Neural progenitor cell (in vitro differentiated cells): ENCODE data around the gene ASB13. TPM values are rescaled to one million over a fixed set of nuclear protein-coding genes. Genes with fewer than 3 reads are reported as not detected.

Experiments used
- DNase-seq: peaks from one replicate; pipeline ENCODE4 v3.0.0-alpha.2; 2016; ENCODE audit warnings: low spot score
- H2AFZ ChIP-seq: fragments of 200-600 bp; sonication (generic); replicated peaks from 2 replicates; pipeline ENCODE4 v1.6.1; 2016; ENCODE audit warnings: antibody characterized with exemption
- H3F3A ChIP-seq: fragments of 200-600 bp; sonication (generic); 2 replicates; pipeline ENCODE4 v1.6.1; 2016; ENCODE audit warnings: antibody characterized with exemption, low read depth
- H3K27ac ChIP-seq: fragments of 200-600 bp; sonication (generic); 2 replicates; pipeline ENCODE4 v1.5.1; 2016; ENCODE audit warnings: mild to moderate bottlenecking
- H3K27me3 ChIP-seq: fragments of 200-600 bp; sonication (generic); 2 replicates; pipeline ENCODE4 v1.6.1; 2016; ENCODE audit warnings: mild to moderate bottlenecking, moderate library complexity
- H3K36me3 ChIP-seq: fragments of 200-600 bp; sonication (generic); 2 replicates; pipeline ENCODE4 v1.5.1; 2016
- H3K4me1 ChIP-seq: fragments of 200-600 bp; sonication (generic); 2 replicates; pipeline ENCODE4 v1.6.1; 2016; ENCODE audit warnings: mixed run types
- H3K4me2 ChIP-seq: fragments of 200-600 bp; sonication (generic); 2 replicates; pipeline ENCODE4 v1.6.1; 2016
- H3K4me3 ChIP-seq: fragments of 200-600 bp; sonication (generic); 2 replicates; pipeline ENCODE4 v1.5.1; 2016
- H3K79me2 ChIP-seq: fragments of 200-600 bp; sonication (generic); 2 replicates; pipeline ENCODE4 v1.6.1; 2016; ENCODE audit warnings: low read depth
- H3K9ac ChIP-seq: fragments of 200-600 bp; sonication (generic); 2 replicates; pipeline ENCODE4 v1.6.1; 2016
- H3K9me3 ChIP-seq: fragments of 200-600 bp; sonication (generic); 2 replicates; pipeline ENCODE4 v1.5.1; 2016; ENCODE audit warnings: low read depth
- H4K20me1 ChIP-seq: fragments of 200-600 bp; sonication (generic); 2 replicates; pipeline ENCODE4 v1.6.1; 2016; ENCODE audit warnings: low read depth
- H3K27ac Mint-ChIP-seq: 3 replicates; pipeline ENCODE4 v1.8.0; 2021; ENCODE audit warnings: mixed read lengths
- H3K27me3 Mint-ChIP-seq: 2 replicates; pipeline ENCODE4 v1.8.0; 2022; ENCODE audit warnings: low read depth, mild to moderate bottlenecking, inconsistent platforms, moderate library complexity, mixed read lengths; ENCODE audit not compliant: insufficient read depth
- H3K36me3 Mint-ChIP-seq: 3 replicates; pipeline ENCODE4 v1.8.0; 2021; ENCODE audit warnings: mixed read lengths
- H3K4me1 Mint-ChIP-seq: 3 replicates; pipeline ENCODE4 v1.8.0; 2021; ENCODE audit warnings: mixed read lengths
- H3K4me3 Mint-ChIP-seq: 3 replicates; pipeline ENCODE4 v1.8.0; 2021; ENCODE audit warnings: mild to moderate bottlenecking, moderate library complexity, mixed read lengths
- H3K9me3 Mint-ChIP-seq: 3 replicates; pipeline ENCODE4 v1.8.0; 2020; ENCODE audit warnings: mixed read lengths
- CTCF ChIP-seq: fragments of 200-600 bp; sonication (generic); IDR thresholded peaks from 2 replicates; pipeline ENCODE4 v1.5.1; 2017; ENCODE audit warnings: antibody characterized with exemption, mild to moderate bottlenecking
- EZH2 ChIP-seq: fragments of 200-600 bp; sonication (generic); IDR thresholded peaks from 2 replicates; pipeline ENCODE4 v1.6.1; 2017; ENCODE audit warnings: antibody characterized with exemption, mild to moderate bottlenecking, moderate library complexity
- EZH2phosphoT487 ChIP-seq: fragments of 200-600 bp; sonication (generic); IDR thresholded peaks from 2 replicates; pipeline ENCODE4 v1.6.1; 2017; ENCODE audit warnings: antibody characterized with exemption
- total RNA-seq: library from RNA; depleted of rRNA; stranded (reverse); fragments of >200 nt; gene quantifications from 2 replicates; pipeline ENCODE4 v1.2.3, GENCODE V29; 2015; ENCODE audit warnings: low replicate concordance

The ASB13 gene
- total RNA-seq, 1 donor from 2014 or later = 15.0 TPM

GRCh38 chr10:5640036-5640435, 26.4 kb downstream of the ASB13 start:
- peaks cover 11% of the 10 kb centered on the region for H3K36me3 Mint-ChIP-seq
- H3K4me3 ChIP-seq = no peak overlapping the region
- H3F3A ChIP-seq = no peaks in the 10 kb centered on the region
- H2AFZ ChIP-seq = no peak overlapping the region
- no peaks in the 10 kb centered on the region for H4K20me1 ChIP-seq
- TF ChIP-seq CTCF = no peak
- TF ChIP-seq EZH2 = no peak
- no peak for TF ChIP-seq EZH2phosphoT487
- H3K79me2 ChIP-seq = no peaks in the 10 kb centered on the region
- no peak overlapping the region for H3K4me3 Mint-ChIP-seq
- H3K9me3 Mint-ChIP-seq = no peaks in the 10 kb centered on the region
- H3K36me3 ChIP-seq = no peaks in the 10 kb centered on the region
- H3K9ac ChIP-seq = no peak overlapping the region
- H3K27me3 ChIP-seq = no peaks in the 10 kb centered on the region
- no peak overlapping the region for H3K27ac ChIP-seq
- DNase-seq = no peak
- no peaks in the 10 kb centered on the region for H3K9me3 ChIP-seq
- H3K27ac Mint-ChIP-seq = no peak overlapping the region
- H3K4me2 ChIP-seq = no peak overlapping the region
- H3K4me1 ChIP-seq = no peaks in the 10 kb centered on the region
- peaks cover 3% of the 10 kb centered on the region for H3K27me3 Mint-ChIP-seq
- H3K4me1 Mint-ChIP-seq = peaks cover 23% of the 10 kb centered on the region

- Mint-ChIP-seq H3K27ac (no peak overlapping the region), H3K4me1 (peaks cover 15% of the 10 kb centered on the region), H3K9me3 (no peaks in the 10 kb centered on the region), H3K27me3 (peaks cover under 1% of the 10 kb centered on the region), H3K4me3 (no peak overlapping the region), H3K36me3 (peaks cover 11% of the 10 kb centered on the region)
- H3K27me3 ChIP-seq = no peaks in the 10 kb centered on the region
- no peak overlapping the region for H3K4me2 ChIP-seq
- H3K27ac ChIP-seq = no peak overlapping the region
- no peaks in the 10 kb centered on the region for H3F3A ChIP-seq
- H4K20me1 ChIP-seq = no peaks in the 10 kb centered on the region
- no peaks in the 10 kb centered on the region for H3K36me3 ChIP-seq
- no peak overlapping the region for H3K9ac ChIP-seq
- no peaks in the 10 kb centered on the region for H3K4me1 ChIP-seq
- H3K4me3 ChIP-seq = no peak overlapping the region
- H3K9me3 ChIP-seq = no peaks in the 10 kb centered on the region
- TF ChIP-seq EZH2phosphoT487 = no peak
- TF ChIP-seq CTCF = no peak
- TF ChIP-seq EZH2 = no peak
- H2AFZ ChIP-seq = no peak overlapping the region
- no peaks in the 10 kb centered on the region for H3K79me2 ChIP-seq
- DNase-seq = no peak
These were observed 27.3 kb downstream of the ASB13 start for GRCh38 chr10:5639066-5639465.

- Histone ChIP-seq H3K36me3 (no peaks in the 10 kb centered on the region), H4K20me1 (no peaks in the 10 kb centered on the region), H3K4me1 (no peaks in the 10 kb centered on the region), H3K4me2 (no peak overlapping the region), H3K27ac (no peak overlapping the region), H3K9ac (no peak overlapping the region), H3K27me3 (no peaks in the 10 kb centered on the region), H3K79me2 (no peaks in the 10 kb centered on the region), H2AFZ (no peak overlapping the region), H3F3A (no peaks in the 10 kb centered on the region), H3K4me3 (no peak overlapping the region), H3K9me3 (no peaks in the 10 kb centered on the region)
- peaks cover 10% of the 10 kb centered on the region for H3K36me3 Mint-ChIP-seq
- no peak overlapping the region for H3K4me3 Mint-ChIP-seq
- DNase-seq = no peak
- no peak for TF ChIP-seq CTCF
- TF ChIP-seq EZH2phosphoT487 = no peak
- TF ChIP-seq EZH2 = no peak
- no peak overlapping the region for H3K27ac Mint-ChIP-seq
- peaks cover 10% of the 10 kb centered on the region for H3K4me1 Mint-ChIP-seq
- H3K27me3 Mint-ChIP-seq = no peaks in the 10 kb centered on the region
- H3K9me3 Mint-ChIP-seq = no peaks in the 10 kb centered on the region
These were observed 27.9 kb downstream of the ASB13 start for GRCh38 chr10:5638494-5638893.

GRCh38 chr10:5634918-5635317, 31.5 kb downstream of the ASB13 start:
- Mint-ChIP-seq H3K27ac (no peak overlapping the region), H3K4me3 (no peak overlapping the region), H3K4me1 (peaks cover 7% of the 10 kb centered on the region), H3K9me3 (no peaks in the 10 kb centered on the region), H3K36me3 (no peaks in the 10 kb centered on the region), H3K27me3 (no peaks in the 10 kb centered on the region)
- H3K79me2 ChIP-seq = no peaks in the 10 kb centered on the region
- no peaks in the 10 kb centered on the region for H4K20me1 ChIP-seq
- H3K9ac ChIP-seq = no peak overlapping the region
- H2AFZ ChIP-seq = no peak overlapping the region
- H3K4me3 ChIP-seq = no peak overlapping the region
- TF ChIP-seq EZH2phosphoT487 = no peak
- no peak for TF ChIP-seq EZH2
- no peak for TF ChIP-seq CTCF
- no peaks in the 10 kb centered on the region for H3K27me3 ChIP-seq
- H3F3A ChIP-seq = no peaks in the 10 kb centered on the region
- H3K36me3 ChIP-seq = no peaks in the 10 kb centered on the region
- DNase-seq = no peak
- no peaks in the 10 kb centered on the region for H3K4me1 ChIP-seq
- H3K9me3 ChIP-seq = no peaks in the 10 kb centered on the region
- no peak overlapping the region for H3K27ac ChIP-seq
- H3K4me2 ChIP-seq = no peak overlapping the region
